Panc1 (cell line): ENCODE data around the gene HAL.

ENCODE experiments used
- TCF7L2 ChIP-seq: IDR thresholded peaks from 2 replicates; pipeline ENCODE4 v1.6.1; 2011; ENCODE audit warnings: mild to moderate bottlenecking, low read depth, low read length, inconsistent platforms
- TF ChIP-seq, protein P1 (sequence below): fragments of 450-650 bp; IDR thresholded peaks from 2 replicates; pipeline ENCODE4 v1.5.1; 2017; ENCODE audit warnings: mild to moderate bottlenecking
- TF ChIP-seq, protein P2 (sequence below), 2 experiments: IDR thresholded peaks; 2 replicates each; pipeline ENCODE4 v1.6.1; 2011 to 2012; ENCODE audit warnings: low read depth in 2 of 2, control low read depth in 1 of 2, low read length in 1 of 2, mild to moderate bottlenecking in 1 of 2, moderate library complexity in 1 of 2; ENCODE audit not compliant: insufficient read depth in 1 of 2

DNA sequence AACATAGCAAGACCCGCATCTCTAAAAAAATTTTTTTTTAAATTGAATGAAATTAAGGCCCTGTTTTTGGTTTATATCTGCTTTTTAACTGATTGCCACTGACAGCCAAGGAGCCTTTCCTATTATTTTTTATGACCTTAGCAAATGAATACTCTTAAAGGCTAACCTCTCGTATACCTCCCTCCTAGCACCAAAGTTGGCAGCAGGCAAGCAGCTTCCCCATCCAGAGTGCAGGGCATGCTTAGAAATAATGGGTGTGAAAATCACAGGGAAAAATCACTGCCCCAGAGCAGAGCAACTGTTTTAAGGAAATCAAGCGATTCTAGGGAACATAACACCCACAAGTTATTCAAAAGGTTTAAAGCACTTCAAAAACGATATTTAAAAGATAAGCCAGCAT, 20.7 kb downstream of the HAL start:
- TF ChIP-seq, protein P1, sequence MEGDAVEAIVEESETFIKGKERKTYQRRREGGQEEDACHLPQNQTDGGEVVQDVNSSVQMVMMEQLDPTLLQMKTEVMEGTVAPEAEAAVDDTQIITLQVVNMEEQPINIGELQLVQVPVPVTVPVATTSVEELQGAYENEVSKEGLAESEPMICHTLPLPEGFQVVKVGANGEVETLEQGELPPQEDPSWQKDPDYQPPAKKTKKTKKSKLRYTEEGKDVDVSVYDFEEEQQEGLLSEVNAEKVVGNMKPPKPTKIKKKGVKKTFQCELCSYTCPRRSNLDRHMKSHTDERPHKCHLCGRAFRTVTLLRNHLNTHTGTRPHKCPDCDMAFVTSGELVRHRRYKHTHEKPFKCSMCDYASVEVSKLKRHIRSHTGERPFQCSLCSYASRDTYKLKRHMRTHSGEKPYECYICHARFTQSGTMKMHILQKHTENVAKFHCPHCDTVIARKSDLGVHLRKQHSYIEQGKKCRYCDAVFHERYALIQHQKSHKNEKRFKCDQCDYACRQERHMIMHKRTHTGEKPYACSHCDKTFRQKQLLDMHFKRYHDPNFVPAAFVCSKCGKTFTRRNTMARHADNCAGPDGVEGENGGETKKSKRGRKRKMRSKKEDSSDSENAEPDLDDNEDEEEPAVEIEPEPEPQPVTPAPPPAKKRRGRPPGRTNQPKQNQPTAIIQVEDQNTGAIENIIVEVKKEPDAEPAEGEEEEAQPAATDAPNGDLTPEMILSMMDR: no peak
- TF ChIP-seq, protein P2, sequence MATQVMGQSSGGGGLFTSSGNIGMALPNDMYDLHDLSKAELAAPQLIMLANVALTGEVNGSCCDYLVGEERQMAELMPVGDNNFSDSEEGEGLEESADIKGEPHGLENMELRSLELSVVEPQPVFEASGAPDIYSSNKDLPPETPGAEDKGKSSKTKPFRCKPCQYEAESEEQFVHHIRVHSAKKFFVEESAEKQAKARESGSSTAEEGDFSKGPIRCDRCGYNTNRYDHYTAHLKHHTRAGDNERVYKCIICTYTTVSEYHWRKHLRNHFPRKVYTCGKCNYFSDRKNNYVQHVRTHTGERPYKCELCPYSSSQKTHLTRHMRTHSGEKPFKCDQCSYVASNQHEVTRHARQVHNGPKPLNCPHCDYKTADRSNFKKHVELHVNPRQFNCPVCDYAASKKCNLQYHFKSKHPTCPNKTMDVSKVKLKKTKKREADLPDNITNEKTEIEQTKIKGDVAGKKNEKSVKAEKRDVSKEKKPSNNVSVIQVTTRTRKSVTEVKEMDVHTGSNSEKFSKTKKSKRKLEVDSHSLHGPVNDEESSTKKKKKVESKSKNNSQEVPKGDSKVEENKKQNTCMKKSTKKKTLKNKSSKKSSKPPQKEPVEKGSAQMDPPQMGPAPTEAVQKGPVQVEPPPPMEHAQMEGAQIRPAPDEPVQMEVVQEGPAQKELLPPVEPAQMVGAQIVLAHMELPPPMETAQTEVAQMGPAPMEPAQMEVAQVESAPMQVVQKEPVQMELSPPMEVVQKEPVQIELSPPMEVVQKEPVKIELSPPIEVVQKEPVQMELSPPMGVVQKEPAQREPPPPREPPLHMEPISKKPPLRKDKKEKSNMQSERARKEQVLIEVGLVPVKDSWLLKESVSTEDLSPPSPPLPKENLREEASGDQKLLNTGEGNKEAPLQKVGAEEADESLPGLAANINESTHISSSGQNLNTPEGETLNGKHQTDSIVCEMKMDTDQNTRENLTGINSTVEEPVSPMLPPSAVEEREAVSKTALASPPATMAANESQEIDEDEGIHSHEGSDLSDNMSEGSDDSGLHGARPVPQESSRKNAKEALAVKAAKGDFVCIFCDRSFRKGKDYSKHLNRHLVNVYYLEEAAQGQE (IDR thresholded peaks at IDR 0.05; ENCODE audit: insufficient read depth in 1 of 2, low read depth in 2 of 2, low read length in 1 of 2): no peak
- TF ChIP-seq TCF7L2: no peak
